ENCODE measurements around the gene MAP1B.

MAP1B gene

DNA sequence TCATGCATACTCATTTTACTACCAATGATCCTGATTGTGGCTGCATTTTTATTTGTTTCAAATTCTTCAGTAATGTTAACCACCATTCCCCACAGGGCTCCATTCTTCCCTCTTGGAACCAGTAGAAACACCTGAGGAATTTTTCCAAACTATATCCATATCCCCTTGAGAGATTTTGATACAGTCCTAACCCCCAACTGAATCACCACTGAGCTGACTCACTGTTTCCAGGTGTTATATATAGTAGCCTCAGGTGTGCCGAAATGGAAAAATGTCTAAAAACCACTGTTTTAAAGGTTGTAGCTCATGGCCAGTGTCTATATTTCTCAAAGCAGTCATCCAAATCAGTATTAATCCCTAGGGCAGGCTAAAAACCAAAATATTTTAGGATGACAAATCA is 127.6 kb downstream of the MAP1B start:
- in situ Hi-C loops (cut with MboI; ENCODE audit: low sequenced_read_pairs, unreplicated experiment), result no loop called here
- TF ChIP-seq CTCF (IDR thresholded peaks at IDR 0.05; ENCODE audit: borderline replicate concordance, control extremely low read depth, extremely low read depth, insufficient read depth, missing control alignments), result no peak
- DNase-seq (ENCODE audit: low spot score), result no peak

DNA sequence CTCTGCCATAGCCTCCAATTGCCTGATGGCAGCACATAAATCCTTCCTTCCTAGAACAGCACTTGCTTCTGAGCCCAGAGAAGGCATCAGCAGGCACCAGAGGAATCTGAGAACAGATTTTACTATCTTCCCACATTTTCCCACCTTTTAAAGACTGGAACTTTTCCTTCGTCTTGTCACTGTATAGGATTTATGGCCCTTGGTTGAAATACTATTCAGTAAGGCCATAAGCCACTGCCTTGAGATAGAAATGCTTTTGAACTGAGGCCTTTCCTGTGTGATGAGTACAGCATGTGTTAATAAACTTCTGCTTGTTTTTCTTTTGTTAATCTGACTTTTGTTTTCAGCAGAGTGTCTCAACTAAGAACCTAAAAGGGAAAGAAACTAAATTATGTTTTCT is 128.4 kb downstream of the MAP1B start:
- DNase-seq (ENCODE audit: low spot score), result no peak
- in situ Hi-C loops (cut with MboI; ENCODE audit: low sequenced_read_pairs, unreplicated experiment), result no loop called here
- no peak for TF ChIP-seq CTCF (IDR thresholded peaks at IDR 0.05; ENCODE audit: borderline replicate concordance, control extremely low read depth, extremely low read depth, insufficient read depth, missing control alignments)

DNA sequence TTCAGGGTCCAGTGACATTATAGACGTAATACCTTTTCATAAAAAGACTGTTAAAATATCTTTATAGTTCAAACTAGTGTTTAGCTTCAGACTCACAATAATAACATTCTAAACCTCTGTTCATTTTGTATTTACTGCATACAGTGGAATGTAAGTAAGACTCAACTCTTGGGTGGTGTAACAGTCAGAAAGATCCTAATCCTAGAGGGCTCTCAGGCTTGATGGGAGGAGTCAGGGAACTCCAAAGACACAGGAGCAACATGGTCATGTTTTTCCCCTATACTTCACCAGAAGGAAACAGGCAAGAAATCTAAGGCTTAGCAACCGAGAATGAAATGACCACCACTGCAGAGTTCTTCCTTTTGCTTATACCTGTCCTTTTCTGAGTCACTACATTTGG is 130.1 kb downstream of the MAP1B start:
- in situ Hi-C loops (cut with MboI; ENCODE audit: low sequenced_read_pairs, unreplicated experiment), result no loop called here
- DNase-seq (ENCODE audit: low spot score), result no peak
- TF ChIP-seq CTCF (IDR thresholded peaks at IDR 0.05; ENCODE audit: borderline replicate concordance, control extremely low read depth, extremely low read depth, insufficient read depth, missing control alignments), result no peak

- TF ChIP-seq CTCF (IDR thresholded peaks at IDR 0.05; ENCODE audit: borderline replicate concordance, control extremely low read depth, extremely low read depth, insufficient read depth, missing control alignments), result no peak
- in situ Hi-C loops (cut with MboI; ENCODE audit: low sequenced_read_pairs, unreplicated experiment), result no loop called here
These were observed 130.6 kb downstream of the MAP1B start for GRCh38 chr5:72237879-72238278.

DNA sequence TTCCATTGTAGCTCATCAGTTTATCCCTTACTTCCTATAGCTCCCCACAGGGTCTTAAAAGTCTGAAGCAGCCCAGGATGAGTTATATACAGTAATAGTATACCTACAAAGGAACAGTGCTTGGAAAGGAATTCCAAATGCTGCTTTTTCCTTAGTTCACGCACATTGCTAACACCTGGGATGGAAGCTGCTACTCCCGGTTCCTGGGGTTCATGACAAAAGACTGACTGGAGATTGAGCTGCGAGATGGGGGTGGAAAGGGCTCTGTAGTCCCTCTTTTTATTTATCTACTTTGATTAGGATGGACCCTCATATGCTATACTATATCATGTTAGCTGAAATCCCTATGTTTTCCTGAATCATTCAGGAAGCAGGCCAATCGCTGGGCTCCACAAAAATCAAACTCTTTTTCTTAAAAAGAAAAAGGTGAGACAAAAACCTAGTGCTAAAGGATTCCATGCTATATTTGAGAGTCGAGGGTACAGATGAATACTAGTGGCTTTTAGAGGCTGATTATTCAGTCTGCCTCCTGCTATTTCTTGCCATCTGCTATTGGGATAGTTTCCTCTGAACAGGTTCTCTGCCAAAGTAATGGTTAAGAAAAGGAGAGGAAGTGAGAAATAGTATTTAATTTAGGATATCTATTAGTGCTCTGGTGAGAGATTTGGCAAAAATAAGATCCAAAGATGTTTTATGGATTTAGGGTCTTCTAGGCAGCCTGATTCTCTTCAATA is 131.6 kb downstream of the MAP1B start:
- DNase-seq (ENCODE audit: low spot score), result no peak
- in situ Hi-C loops (cut with MboI; ENCODE audit: low sequenced_read_pairs, unreplicated experiment), result no loop called here
- TF ChIP-seq CTCF (IDR thresholded peaks at IDR 0.05; ENCODE audit: borderline replicate concordance, control extremely low read depth, extremely low read depth, insufficient read depth, missing control alignments), result no peak

More at GRCh38 chr5:72237879-72238278, 130.6 kb downstream of the MAP1B start:
- no peak for DNase-seq (ENCODE audit: low spot score)

GRCh38 chr5:72241346-72242003 is 134.2 kb downstream of the MAP1B start:
- DNase-seq (ENCODE audit: low spot score), result no peak
- in situ Hi-C loops (cut with MboI; ENCODE audit: low sequenced_read_pairs, unreplicated experiment), result no loop called here
- no peak for TF ChIP-seq CTCF (IDR thresholded peaks at IDR 0.05; ENCODE audit: borderline replicate concordance, control extremely low read depth, extremely low read depth, insufficient read depth, missing control alignments)

All from GM13976 (cell line).